Measurements from ENCODE around the gene ANKH. TPM values are rescaled to one million over a fixed set of nuclear protein-coding genes. Genes with fewer than 3 reads are reported as not detected.

Gene ANKH
- total and polyA plus RNA-seq, 8 donors = 3.6 to 115 (median 14.3) TPM

DNA sequence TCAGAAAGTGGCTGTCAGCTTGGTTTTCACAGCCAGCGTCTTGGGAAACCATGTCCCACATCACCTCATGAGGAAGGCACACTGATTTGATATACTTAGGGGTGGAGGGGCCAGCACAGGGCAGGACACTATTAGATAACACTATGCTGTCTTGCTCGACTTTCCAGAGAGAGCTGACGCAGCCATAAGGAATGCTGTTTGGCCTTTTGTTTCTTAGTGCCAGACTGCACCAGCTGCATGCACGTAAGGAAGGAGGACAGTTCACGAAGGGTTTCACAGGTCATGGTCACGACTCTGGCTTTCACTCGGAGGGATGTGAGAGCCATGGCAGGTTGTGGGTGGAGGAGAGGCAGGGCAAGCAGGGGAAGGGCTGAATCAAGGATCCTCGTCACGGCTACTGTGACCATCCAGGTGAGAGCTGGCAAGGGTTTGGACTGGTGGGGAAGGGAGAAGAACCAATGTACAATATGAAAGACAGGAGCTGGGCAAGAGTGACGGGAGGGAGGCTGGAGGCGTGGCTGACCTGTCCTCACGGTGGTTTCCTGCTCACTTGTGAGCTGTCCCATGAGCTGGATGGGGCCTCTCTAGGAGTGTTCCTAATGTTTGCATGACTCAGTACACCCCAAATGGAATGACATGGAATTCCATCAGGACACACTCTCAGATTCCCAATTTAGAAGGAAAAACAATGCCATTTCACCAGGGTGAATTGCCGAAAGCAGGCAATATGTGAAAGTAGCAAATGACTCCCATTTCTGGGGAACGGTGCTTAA, 145.3 kb downstream of the ANKH start:
- Histone ChIP-seq H3K9me3 (no peaks in the 10 kb centered on the region), H3K4me1 (peaks cover 0 to 16% (median 10%) of the 10 kb centered on the region in 4 donors), H3K27me3 (no peaks in the 10 kb centered on the region), H3K36me3 (peaks cover 0 to 28% (median 22%) of the 10 kb centered on the region in 4 donors), H3K27ac (no peak overlapping the region), H3K4me3 (no peak overlapping the region)
- DNase-seq = no peak
- TF ChIP-seq, protein P1, sequence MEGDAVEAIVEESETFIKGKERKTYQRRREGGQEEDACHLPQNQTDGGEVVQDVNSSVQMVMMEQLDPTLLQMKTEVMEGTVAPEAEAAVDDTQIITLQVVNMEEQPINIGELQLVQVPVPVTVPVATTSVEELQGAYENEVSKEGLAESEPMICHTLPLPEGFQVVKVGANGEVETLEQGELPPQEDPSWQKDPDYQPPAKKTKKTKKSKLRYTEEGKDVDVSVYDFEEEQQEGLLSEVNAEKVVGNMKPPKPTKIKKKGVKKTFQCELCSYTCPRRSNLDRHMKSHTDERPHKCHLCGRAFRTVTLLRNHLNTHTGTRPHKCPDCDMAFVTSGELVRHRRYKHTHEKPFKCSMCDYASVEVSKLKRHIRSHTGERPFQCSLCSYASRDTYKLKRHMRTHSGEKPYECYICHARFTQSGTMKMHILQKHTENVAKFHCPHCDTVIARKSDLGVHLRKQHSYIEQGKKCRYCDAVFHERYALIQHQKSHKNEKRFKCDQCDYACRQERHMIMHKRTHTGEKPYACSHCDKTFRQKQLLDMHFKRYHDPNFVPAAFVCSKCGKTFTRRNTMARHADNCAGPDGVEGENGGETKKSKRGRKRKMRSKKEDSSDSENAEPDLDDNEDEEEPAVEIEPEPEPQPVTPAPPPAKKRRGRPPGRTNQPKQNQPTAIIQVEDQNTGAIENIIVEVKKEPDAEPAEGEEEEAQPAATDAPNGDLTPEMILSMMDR (IDR thresholded peaks at IDR 0.05) = no peak
- no peak for TF ChIP-seq POLR2A (IDR thresholded peaks at IDR 0.05)
- intact Hi-C loops (cut with DNase I; ENCODE audit: low total_unique reads) = loop anchor here (5.0 kb wide), 1 partner anchor 286 kb away; no protein-coding TSS in a partner anchor
- WGBS, 5 donors = 84 to 90% (median 87%) methylated on average over 14 of the region's 14 CpGs

DNA sequence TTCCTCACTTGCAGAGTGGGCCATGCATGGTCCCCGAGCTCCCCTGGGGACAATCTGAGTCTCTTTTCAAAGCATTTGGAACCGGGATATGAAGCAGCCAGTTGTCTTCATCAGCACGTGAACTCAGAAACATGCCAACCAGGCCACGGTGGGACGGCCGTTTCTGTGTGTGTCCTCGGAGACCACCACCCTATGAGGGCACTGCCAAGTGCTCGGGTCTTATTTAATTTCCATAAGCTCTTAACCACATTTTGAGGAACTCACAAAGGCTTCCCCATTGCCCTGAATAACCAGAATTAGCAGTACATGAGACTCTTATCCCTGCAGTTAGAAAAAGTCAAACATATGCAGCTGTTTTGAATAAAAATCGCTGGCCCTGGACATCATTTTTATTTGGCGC, 146.9 kb downstream of the ANKH start:
- H3K27ac ChIP-seq = no peak overlapping the region
- H3K27me3 ChIP-seq = no peaks in the 10 kb centered on the region
- H3K9me3 ChIP-seq = no peaks in the 10 kb centered on the region
- peaks cover 0 to 16% (median 10%) of the 10 kb centered on the region in 4 donors for H3K4me1 ChIP-seq
- WGBS, 5 donors = 78 to 90% (median 84%) methylated on average over 9 to 10 of the region's 10 CpGs
- TF ChIP-seq, protein P1 (IDR thresholded peaks at IDR 0.05) = no peak
- no peak for DNase-seq
- H3K36me3 ChIP-seq = peaks cover 0 to 15% (median 10%) of the 10 kb centered on the region in 4 donors
- no peak overlapping the region for H3K4me3 ChIP-seq
- intact Hi-C loops (cut with DNase I; ENCODE audit: low total_unique reads) = loop anchor here (5.0 kb wide), 1 partner anchor 288 kb away; no protein-coding TSS in a partner anchor

DNA sequence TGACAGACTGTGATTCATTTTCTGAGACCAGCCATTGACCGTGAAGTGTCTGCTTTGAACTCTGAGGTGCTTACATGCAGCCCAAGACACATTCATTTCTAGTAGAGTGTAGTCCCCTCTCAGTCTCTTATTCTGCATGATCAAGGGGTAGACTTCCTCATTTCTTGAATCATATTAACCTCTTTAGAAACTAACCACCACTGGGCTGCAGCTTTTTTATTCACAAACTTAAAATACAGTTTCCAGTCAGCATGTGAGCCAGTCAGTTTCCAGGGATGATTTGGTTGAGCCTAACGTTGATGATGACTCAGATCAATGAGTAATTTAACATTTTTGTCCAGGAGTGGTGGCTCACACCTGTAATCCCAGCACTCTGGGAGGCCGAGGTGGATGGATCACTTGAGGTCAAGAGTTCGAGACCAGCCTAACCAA, 147.9 kb downstream of the ANKH start:
- Histone ChIP-seq H3K9me3 (no peaks in the 10 kb centered on the region), H3K36me3 (peaks cover 0 to 15% (median 10%) of the 10 kb centered on the region in 4 donors), H3K27me3 (no peaks in the 10 kb centered on the region), H3K27ac (no peak overlapping the region), H3K4me3 (no peak overlapping the region), H3K4me1 (peaks cover 0 to 16% (median 10%) of the 10 kb centered on the region in 4 donors)
- 75 to 87% (median 81%) methylated on average over 4 of the region's 4 CpGs for WGBS, 5 donors
- no peak for TF ChIP-seq POLR2AphosphoS5 (IDR thresholded peaks at IDR 0.05)
- no peak for TF ChIP-seq EP300 (IDR thresholded peaks at IDR 0.05)
- TF ChIP-seq, protein P1 (IDR thresholded peaks at IDR 0.05) = no peak
- no peak for TF ChIP-seq POLR2A (IDR thresholded peaks at IDR 0.05)
- no peak for DNase-seq
- intact Hi-C loops (cut with DNase I; ENCODE audit: low total_unique reads) = no loop called here

DNA sequence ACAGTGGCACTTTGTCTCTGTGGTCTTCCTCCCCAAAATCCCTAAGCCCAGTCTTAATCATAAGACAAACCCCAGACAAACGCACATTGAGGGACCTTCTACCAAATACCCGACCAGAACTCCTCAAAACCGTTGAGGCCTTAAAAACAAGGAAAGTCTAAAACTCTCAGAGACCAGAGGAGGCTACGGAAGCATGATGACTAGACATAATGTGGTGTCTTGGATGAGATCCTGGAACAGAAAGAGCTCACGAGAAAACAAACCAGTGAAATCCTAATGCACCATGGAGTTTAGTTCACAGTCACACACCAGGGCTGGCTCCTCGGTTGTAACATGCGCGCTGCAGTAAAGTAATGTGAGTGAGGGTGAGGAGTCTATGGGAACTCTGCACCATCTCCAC, 148.7 kb downstream of the ANKH start:
- WGBS, 5 donors = 92 to 96% (median 95%) methylated on average over 8 of the region's 8 CpGs
- TF ChIP-seq POLR2AphosphoS5 (IDR thresholded peaks at IDR 0.05) (no peak), EP300 (IDR thresholded peaks at IDR 0.05) (no peak), POLR2A (IDR thresholded peaks at IDR 0.05) (no peak)
- TF ChIP-seq, protein P1 (IDR thresholded peaks at IDR 0.05) = no peak
- intact Hi-C loops (cut with DNase I; ENCODE audit: low total_unique reads) = no loop called here
- H3K4me1 ChIP-seq = peaks cover 0 to 10% (median 7%) of the 10 kb centered on the region in 4 donors
- H3K36me3 ChIP-seq = peaks cover 0 to 15% (median 10%) of the 10 kb centered on the region in 4 donors
- DNase-seq = no peak
- no peak overlapping the region for H3K4me3 ChIP-seq
- H3K9me3 ChIP-seq = no peaks in the 10 kb centered on the region
- no peaks in the 10 kb centered on the region for H3K27me3 ChIP-seq
- H3K27ac ChIP-seq = no peak overlapping the region
